A549 (cell line): ENCODE results near the gene ACACA. TPM values are rescaled to one million over a fixed set of nuclear protein-coding genes. Genes with fewer than 3 reads are reported as not detected.

Experiments
- ATAC-seq, 2 experiments: fragments of 200-7000 bp in 1 of 2; fragments of >200 bp in 1 of 2; cut with Nextera tagmentation in 1 of 2; cut with Tn5 transposase in 1 of 2; 3 replicates each; pipeline versions ENCODE4 v1.8.0 to v1.9.1; 2018 to 2020; ENCODE audit warnings: mild to moderate bottlenecking in 1 of 2, moderate library complexity in 1 of 2
- CTCF ChIA-PET: fragments of 300-600 bp; sonication (Branson Sonifier 250); formaldehyde crosslinking; extraction: SDS; loops from one replicate; lab custom pipeline; 2021; ENCODE audit warnings: antibody characterized with exemption, inconsistent platforms; lab: Yijun Ruan, JAX
- POLR2A ChIA-PET: fragments of 350-600 bp; formaldehyde crosslinking; extraction: SDS; loops from one replicate; lab custom pipeline; 2021; ENCODE audit warnings: antibody characterized with exemption, inconsistent platforms; lab: Yijun Ruan, JAX
- DNase-seq, 2 experiments: peaks; one replicate each; pipeline versions ENCODE4 v3.0.0 to v3.0.0-alpha.2; 2011 to 2016; ENCODE audit warnings: low read depth in 1 of 2, low spot score in 1 of 2
- FAIRE-seq: peaks from 2 replicates; lab custom pipeline; 2011; peaks lifted over from hg19 to GRCh38; lab: Jason Lieb, UNC
- H3K27ac ChIP-seq, 2 experiments: fragments of >200 bp; sonication (Bioruptor Twin); formaldehyde crosslinking; 3 replicates each; pipeline ENCODE4 v1.5.1; 2016 to 2017
- H3K4me1 ChIP-seq: fragments of >200 bp; sonication (Bioruptor Twin); formaldehyde crosslinking; 3 replicates; pipeline ENCODE4 v1.6.1; 2016
- H3K4me2 ChIP-seq: fragments of >200 bp; sonication (Bioruptor Twin); formaldehyde crosslinking; 3 replicates; pipeline ENCODE4 v1.6.1; 2016
- H3K4me3 ChIP-seq: fragments of >200 bp; sonication (Bioruptor Twin); formaldehyde crosslinking; 3 replicates; pipeline ENCODE4 v1.5.1; 2016
- H3K9me3 ChIP-seq: fragments of >200 bp; sonication (Bioruptor Twin); formaldehyde crosslinking; 3 replicates; pipeline ENCODE4 v1.6.1; 2016
- BCL3 ChIP-seq: fragments of >200 bp; sonication (Bioruptor Twin); formaldehyde crosslinking; IDR thresholded peaks from 3 replicates; pipeline ENCODE4 v1.6.1; 2016
- BHLHE40 ChIP-seq: IDR thresholded peaks from 2 replicates; pipeline ENCODE4 v1.6.1; 2012; ENCODE audit warnings: low read depth, low read length, inconsistent platforms
- CBX8 ChIP-seq: fragments of 200-600 bp; sonication (generic); IDR thresholded peaks from 2 replicates; pipeline ENCODE4 v1.6.1; 2016
- CEBPB ChIP-seq, 2 experiments: fragments of >200 bp in 1 of 2; sonication (Bioruptor Twin) in 1 of 2; formaldehyde crosslinking in 1 of 2; IDR thresholded peaks; 2 replicates each; pipeline ENCODE4 v1.6.1; 2012 to 2016
- CHD2 ChIP-seq: fragments of 150-350 bp; IDR thresholded peaks from 2 replicates; pipeline ENCODE4 v1.6.1; 2014; ENCODE audit warnings: low read length; ENCODE audit not compliant: partially characterized antibody
- EHF ChIP-seq: fragments of 250-450 bp; sonication (Bioruptor Pico); IDR thresholded peaks from 2 replicates; pipeline ENCODE4 v1.5.0; 2020; ENCODE audit warnings: mild to moderate bottlenecking
- ESRRA ChIP-seq: fragments of 150-350 bp; IDR thresholded peaks from 2 replicates; pipeline ENCODE4 v1.6.1; 2014; ENCODE audit warnings: mild to moderate bottlenecking, low read length, borderline replicate concordance
- FOSB ChIP-seq: fragments of 250-450 bp; sonication (Bioruptor Pico); IDR thresholded peaks from 2 replicates; pipeline ENCODE4 v1.5.0; 2020; ENCODE audit warnings: mild to moderate bottlenecking, moderate library complexity
- FOXS1 ChIP-seq: fragments of 250-450 bp; sonication (Bioruptor Pico); IDR thresholded peaks from 2 replicates; pipeline ENCODE4 v1.5.0; 2020; ENCODE audit warnings: mild to moderate bottlenecking, moderate library complexity
- GATA3 ChIP-seq: IDR thresholded peaks from 2 replicates; pipeline ENCODE4 v1.6.1; 2012; ENCODE audit warnings: borderline replicate concordance
- HDAC2 ChIP-seq: fragments of 200-600 bp; sonication (generic); IDR thresholded peaks from 2 replicates; pipeline ENCODE4 v1.6.1; 2016
- HMGXB4 ChIP-seq: fragments of 250-450 bp; sonication (Bioruptor Pico); IDR thresholded peaks from 2 replicates; pipeline ENCODE4 v1.5.0; 2021; ENCODE audit warnings: mild to moderate bottlenecking, moderate library complexity, borderline replicate concordance
- HOXA7 ChIP-seq: fragments of 250-450 bp; sonication (Bioruptor Pico); IDR thresholded peaks from 2 replicates; pipeline ENCODE4 v1.5.0; 2020; ENCODE audit warnings: mild to moderate bottlenecking, moderate library complexity
- JUN ChIP-seq, 2 experiments: fragments of >200 bp; sonication (Bioruptor Twin); formaldehyde crosslinking; IDR thresholded peaks; 2 replicates in 1 of 2; 3 replicates in 1 of 2; pipeline ENCODE4 v1.6.1; 2016 to 2017
- MAFK ChIP-seq: fragments of 450-650 bp; IDR thresholded peaks from 2 replicates; pipeline ENCODE4 v1.6.1; 2014; ENCODE audit not compliant: partially characterized antibody
- MAZ ChIP-seq: fragments of 150-350 bp; IDR thresholded peaks from 2 replicates; pipeline ENCODE4 v1.6.1; 2014; ENCODE audit warnings: antibody characterized with exemption, low read depth, low read length, borderline replicate concordance
- MYC ChIP-seq: IDR thresholded peaks from 2 replicates; pipeline ENCODE4 v1.6.1; 2012; ENCODE audit warnings: mild to moderate bottlenecking, inconsistent platforms, low read length, improper control_type of control experiment, borderline replicate concordance
- NFE2L2 ChIP-seq: fragments of 150-350 bp; conservative IDR thresholded peaks from 2 replicates; pipeline ENCODE4 v1.6.1; 2014; ENCODE audit warnings: low read length
- NPAS2 ChIP-seq: fragments of 250-450 bp; sonication (Bioruptor Pico); IDR thresholded peaks from 2 replicates; pipeline ENCODE4 v1.8.0; 2022; ENCODE audit warnings: mild to moderate bottlenecking, moderate library complexity, borderline replicate concordance
- NR3C1 ChIP-seq: fragments of >200 bp; sonication (Bioruptor Twin); formaldehyde crosslinking; IDR thresholded peaks from 3 replicates; pipeline ENCODE4 v1.6.1; 2017
- POLR2AphosphoS2 ChIP-seq: conservative IDR thresholded peaks from 2 replicates; pipeline ENCODE4 v1.6.1; 2012; ENCODE audit warnings: low read length, improper control_type of control experiment, inconsistent platforms
- RARB ChIP-seq: fragments of 250-450 bp; sonication (Bioruptor Pico); IDR thresholded peaks from 2 replicates; pipeline ENCODE4 v1.8.0; 2021; ENCODE audit warnings: mild to moderate bottlenecking, moderate library complexity
- RNF2 ChIP-seq: fragments of 200-600 bp; sonication (generic); IDR thresholded peaks from 2 replicates; pipeline ENCODE4 v1.6.1; 2016; ENCODE audit warnings: low read depth, mild to moderate bottlenecking, antibody characterized with exemption, moderate library complexity, borderline replicate concordance
- SMC3 ChIP-seq: fragments of >200 bp; sonication (Bioruptor Twin); formaldehyde crosslinking; IDR thresholded peaks from 3 replicates; pipeline ENCODE4 v1.6.1; 2018; ENCODE audit warnings: inconsistent platforms
- TFCP2L1 ChIP-seq: fragments of 250-450 bp; sonication (Bioruptor Pico); IDR thresholded peaks from 2 replicates; pipeline ENCODE4 v1.5.0; 2021; ENCODE audit warnings: mild to moderate bottlenecking
- TP53 ChIP-seq: fragments of 250-450 bp; sonication (Bioruptor Pico); IDR thresholded peaks from 2 replicates; pipeline ENCODE4 v1.5.0; 2021; ENCODE audit warnings: mild to moderate bottlenecking, moderate library complexity
- WGBS: methylation state at CpG from one replicate; pipeline ENCODE4 v1.1.6; 2017; ENCODE audit errors: missing lambda C conversion rate; 5-methylcytosine and 5-hydroxymethylcytosine counted together
- polyA plus RNA-seq, 4 experiments: library from polyadenylated mRNA; depleted of rRNA in 3 of 4; stranded (reverse); fragments of >200 nt; fragmentation: RNase III in 1 of 4; extraction: RNeasy Plus Mini Kit Qiagen cat#74134 plus additional on column Dnase treatment in 1 of 4; gene quantifications; 2 replicates in 3 of 4; 3 replicates in 1 of 4; pipeline ENCODE4 v1.2.3, GENCODE V29; 2011 to 2017
- TF ChIP-seq, protein P1 (sequence below): fragments of 250-450 bp; sonication (Bioruptor Pico); IDR thresholded peaks from 2 replicates; pipeline ENCODE4 v1.5.0; 2020; ENCODE audit warnings: low read depth, mild to moderate bottlenecking, moderate library complexity
- TF ChIP-seq, protein P2 (sequence below): IDR thresholded peaks from 2 replicates; pipeline ENCODE4 v1.6.1; 2012

The ACACA gene
- polyA plus RNA-seq, 2 of the 4 experiments (the other 2 are of a cell fraction): 51.8 to 112 TPM

DNA sequence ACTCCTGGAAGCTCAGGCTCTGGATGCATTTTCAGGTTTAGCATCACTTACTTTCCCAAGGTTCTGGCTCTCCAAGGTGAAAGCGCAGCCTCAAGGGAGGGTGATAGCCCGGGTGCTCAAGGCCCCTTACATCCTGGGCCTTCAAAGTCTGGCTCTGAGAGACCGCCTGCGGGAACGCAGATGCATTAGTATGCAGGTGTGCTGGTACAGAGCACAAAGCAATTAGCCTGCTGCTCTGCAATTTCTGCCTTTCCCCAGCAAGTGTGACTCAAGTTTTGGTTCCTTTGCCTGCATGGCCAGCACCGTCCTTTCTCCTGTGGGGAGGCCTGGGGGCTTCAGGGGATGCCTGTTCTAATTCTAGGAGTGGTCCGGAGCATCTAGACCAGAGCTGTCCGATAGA lies 341.7 kb downstream of the ACACA start:
- Histone ChIP-seq H3K9me3 (no peaks in the 10 kb centered on the region), H3K4me1 (peaks cover 15% of the 10 kb centered on the region), H3K4me2 (no peak overlapping the region), H3K4me3 (no peak overlapping the region)
- FAIRE-seq (no peak), DNase-seq (no peak), ATAC-seq (no peak)
- ChIA-PET POLR2A (no interaction called here), CTCF (interaction anchor here (12.2 kb wide), 1 partner anchor 18 kb away, joined by 118 read pairs; no protein-coding TSS in a partner anchor)
- WGBS: 84% methylated on average over 8 of the region's 8 CpGs
- TF ChIP-seq NFE2L2 (no peak), EHF (no peak), FOXS1 (CRISPR knock-in tag) (no peak), TP53 (CRISPR knock-in tag) (no peak), HDAC2 (no peak)
- TF ChIP-seq, all 56 proteins: peak for 0
- no peak overlapping the region for H3K27ac ChIP-seq

DNA sequence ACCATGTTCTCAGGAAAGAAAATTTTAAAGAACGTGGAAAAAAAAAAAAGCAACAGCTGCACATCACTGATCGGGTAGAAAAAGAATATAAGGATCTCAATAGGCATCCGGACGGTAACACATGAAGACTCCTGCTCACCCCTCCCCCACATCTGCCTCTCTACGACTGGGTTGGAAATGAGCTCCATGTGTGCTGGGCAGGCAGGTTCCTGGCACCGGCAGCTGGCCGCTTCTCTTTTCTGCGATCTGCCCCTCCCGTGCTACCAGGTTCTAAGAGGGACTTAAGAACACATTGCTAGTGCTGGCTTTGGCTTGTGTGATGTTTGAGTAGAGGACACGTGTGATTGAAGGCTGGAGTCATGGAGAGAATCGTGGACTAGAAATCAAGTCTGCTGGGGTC lies 342.4 kb downstream of the ACACA start:
- no peaks in the 10 kb centered on the region for H3K9me3 ChIP-seq
- no peak overlapping the region for H3K27ac ChIP-seq
- FAIRE-seq: no peak
- H3K4me2 ChIP-seq: no peak overlapping the region
- TF ChIP-seq NR3C1: no peak
- TF ChIP-seq, all 56 proteins: peak for 0
- Histone ChIP-seq H3K4me3 (no peak overlapping the region), H3K4me1 (peaks cover 15% of the 10 kb centered on the region)
- DNase-seq (no peak), ATAC-seq (no peak)
- ChIA-PET CTCF (interaction anchor here (0.7 to 12.2 kb wide), 3 partner anchors 10 to 31 kb away, joined by 3 to 118 read pairs (median 3); no protein-coding TSS in a partner anchor), POLR2A (no interaction called here)
- WGBS: 85% methylated on average over 11 of the region's 11 CpGs

DNA sequence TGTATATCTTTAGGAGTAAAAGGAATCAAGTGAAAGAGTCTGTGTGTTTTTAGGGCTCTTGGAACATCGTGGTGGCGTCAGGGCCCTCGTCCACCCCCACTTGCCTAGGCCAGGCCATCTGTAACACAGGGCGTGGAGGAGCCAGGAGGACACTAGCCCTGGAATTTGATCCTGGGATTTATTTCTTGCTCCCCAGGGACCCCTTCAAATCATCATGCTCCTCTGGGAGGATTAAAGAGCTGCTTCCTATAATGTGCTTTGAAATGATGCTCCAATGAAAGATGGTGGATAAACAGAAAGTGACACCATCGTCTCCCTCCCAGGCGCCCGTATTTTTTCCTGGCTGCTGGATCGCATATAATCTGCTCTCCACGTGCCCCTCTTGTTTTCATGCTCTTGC lies 344.6 kb downstream of the ACACA start:
- 87% methylated on average over 9 of the region's 9 CpGs for WGBS
- TF ChIP-seq FOSB (CRISPR knock-in tag): no peak
- no peak for TF ChIP-seq JUN (IDR thresholded peaks at IDR 0.05)
- TF ChIP-seq POLR2AphosphoS2: no peak
- TF ChIP-seq MYC: no peak
- TF ChIP-seq BHLHE40: no peak
- no peak for TF ChIP-seq NFE2L2
- TF ChIP-seq, protein P1, sequence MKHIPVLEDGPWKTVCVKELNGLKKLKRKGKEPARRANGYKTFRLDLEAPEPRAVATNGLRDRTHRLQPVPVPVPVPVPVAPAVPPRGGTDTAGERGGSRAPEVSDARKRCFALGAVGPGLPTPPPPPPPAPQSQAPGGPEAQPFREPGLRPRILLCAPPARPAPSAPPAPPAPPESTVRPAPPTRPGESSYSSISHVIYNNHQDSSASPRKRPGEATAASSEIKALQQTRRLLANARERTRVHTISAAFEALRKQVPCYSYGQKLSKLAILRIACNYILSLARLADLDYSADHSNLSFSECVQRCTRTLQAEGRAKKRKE (CRISPR knock-in tag): no peak
- TF ChIP-seq TFCP2L1 (CRISPR knock-in tag): no peak
- TF ChIP-seq CEBPB (IDR thresholded peaks at IDR 0.05): no peak
- no peak for TF ChIP-seq RNF2
- TF ChIP-seq MAZ: no peak
- no peak for TF ChIP-seq HOXA7
- TF ChIP-seq, protein P2, sequence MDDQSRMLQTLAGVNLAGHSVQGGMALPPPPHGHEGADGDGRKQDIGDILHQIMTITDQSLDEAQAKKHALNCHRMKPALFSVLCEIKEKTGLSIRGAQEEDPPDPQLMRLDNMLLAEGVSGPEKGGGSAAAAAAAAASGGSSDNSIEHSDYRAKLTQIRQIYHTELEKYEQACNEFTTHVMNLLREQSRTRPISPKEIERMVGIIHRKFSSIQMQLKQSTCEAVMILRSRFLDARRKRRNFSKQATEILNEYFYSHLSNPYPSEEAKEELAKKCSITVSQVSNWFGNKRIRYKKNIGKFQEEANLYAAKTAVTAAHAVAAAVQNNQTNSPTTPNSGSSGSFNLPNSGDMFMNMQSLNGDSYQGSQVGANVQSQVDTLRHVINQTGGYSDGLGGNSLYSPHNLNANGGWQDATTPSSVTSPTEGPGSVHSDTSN: no peak
- no peak for TF ChIP-seq CBX8
- DNase-seq (no peak), ATAC-seq (no peak), FAIRE-seq (no peak)
- Histone ChIP-seq H3K9me3 (no peaks in the 10 kb centered on the region), H3K27ac (no peak overlapping the region), H3K4me3 (no peak overlapping the region), H3K4me2 (no peak overlapping the region), H3K4me1 (peaks cover under 1% of the 10 kb centered on the region)
- CTCF ChIA-PET: interaction anchor here (1.3 to 12.2 kb wide), 3 partner anchors 12 to 307 kb away, joined by 3 to 118 read pairs (median 3); no protein-coding TSS in a partner anchor
- POLR2A ChIA-PET: interaction anchor here (0.5 kb wide), 1 partner anchor 591 kb away, joined by 3 read pairs; no protein-coding TSS in a partner anchor

- no peak; a peak in 1 of 6 replicates for ATAC-seq
- TF ChIP-seq ESRRA (no peak), NPAS2 (CRISPR knock-in tag) (no peak), RARB (CRISPR knock-in tag) (no peak), SMC3 (no peak), HOXA7 (no peak), HMGXB4 (no peak), NR3C1 (no peak), EHF (no peak), CHD2 (no peak), BCL3 (no peak), MAFK (no peak), GATA3 (no peak)
Observed at GRCh38 chr17:37060928-37061327, 345.7 kb downstream of the ACACA start.

More at GRCh38 chr17:37060928-37061327, 345.7 kb downstream of the ACACA start:
- Histone ChIP-seq H3K9me3 (no peaks in the 10 kb centered on the region), H3K4me2 (no peak overlapping the region), H3K4me1 (no peaks in the 10 kb centered on the region), H3K4me3 (no peak overlapping the region), H3K27ac (no peak overlapping the region)
- FAIRE-seq: no peak
- no peak for DNase-seq
- ChIA-PET POLR2A (no interaction called here), CTCF (interaction anchor here (0.7 to 12.2 kb wide), 6 partner anchors 11 to 426 kb away, joined by 3 to 118 read pairs (median 3); no protein-coding TSS in a partner anchor)
- WGBS: 65% methylated on average over 7 of the region's 7 CpGs
